ENCODE results near the gene PLA2G4E. TPM values are rescaled to one million over a fixed set of nuclear protein-coding genes. Genes with fewer than 3 reads are reported as not detected.

The PLA2G4E gene
- total and polyA plus RNA-seq, 2 donors (not counting 1 experiment from before 2014, with no cell fraction given), result not detected

DNA sequence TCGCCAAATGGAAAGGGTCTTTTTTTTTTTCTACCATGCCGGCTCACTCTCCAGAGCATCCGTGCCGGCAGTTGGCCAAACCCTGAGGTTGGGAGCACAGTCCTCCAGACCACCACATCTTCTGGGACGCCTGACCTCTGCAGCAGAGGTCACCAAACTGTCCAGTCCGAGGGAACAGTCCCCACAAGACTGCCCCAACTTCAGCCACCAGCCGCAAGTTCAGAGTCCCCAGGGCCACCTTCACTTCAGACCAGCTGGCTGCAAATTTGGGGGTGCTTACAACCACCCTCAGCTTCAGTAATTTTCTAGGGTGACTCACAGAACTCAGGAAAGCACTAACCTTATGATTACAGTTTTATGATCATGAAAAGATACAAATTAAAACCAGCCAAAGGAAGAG, 44.6 kb upstream of the PLA2G4E start:
- H3K36me3 ChIP-seq (ENCODE audit: control insufficient read depth, insufficient read depth, low read length), result no peaks in the 10 kb centered on the region
- H2AFZ ChIP-seq (ENCODE audit: low read length), result no peak overlapping the region
- H3K27ac ChIP-seq (ENCODE audit: insufficient read depth, low read length), result no peak overlapping the region
- H3K9ac ChIP-seq (ENCODE audit: insufficient read depth, low read length), result no peak overlapping the region
- H3K4me3 ChIP-seq (replicated peaks in 1 of 4; ENCODE audit: control extremely low read depth in 1 of 4, insufficient read depth in 1 of 4, low read depth in 3 of 4, low read length in 4 of 4), result no peak overlapping the region
- H3K9me3 ChIP-seq (ENCODE audit: control insufficient read depth, insufficient read depth, low read depth, low read length), result no peaks in the 10 kb centered on the region
- H4K20me1 ChIP-seq (ENCODE audit: control insufficient read depth, extremely low read depth, insufficient read depth, low read length), result no peaks in the 10 kb centered on the region
- no peaks in the 10 kb centered on the region for H3K79me2 ChIP-seq (ENCODE audit: control insufficient read depth, insufficient read depth, low read length)
- no peak overlapping the region for H3K4me2 ChIP-seq (ENCODE audit: extremely low read depth, insufficient read depth, low read length)
- H3K27me3 ChIP-seq (ENCODE audit: control insufficient read depth, insufficient read depth, low read length), result peaks cover 14% of the 10 kb centered on the region
- TF ChIP-seq, protein P1, sequence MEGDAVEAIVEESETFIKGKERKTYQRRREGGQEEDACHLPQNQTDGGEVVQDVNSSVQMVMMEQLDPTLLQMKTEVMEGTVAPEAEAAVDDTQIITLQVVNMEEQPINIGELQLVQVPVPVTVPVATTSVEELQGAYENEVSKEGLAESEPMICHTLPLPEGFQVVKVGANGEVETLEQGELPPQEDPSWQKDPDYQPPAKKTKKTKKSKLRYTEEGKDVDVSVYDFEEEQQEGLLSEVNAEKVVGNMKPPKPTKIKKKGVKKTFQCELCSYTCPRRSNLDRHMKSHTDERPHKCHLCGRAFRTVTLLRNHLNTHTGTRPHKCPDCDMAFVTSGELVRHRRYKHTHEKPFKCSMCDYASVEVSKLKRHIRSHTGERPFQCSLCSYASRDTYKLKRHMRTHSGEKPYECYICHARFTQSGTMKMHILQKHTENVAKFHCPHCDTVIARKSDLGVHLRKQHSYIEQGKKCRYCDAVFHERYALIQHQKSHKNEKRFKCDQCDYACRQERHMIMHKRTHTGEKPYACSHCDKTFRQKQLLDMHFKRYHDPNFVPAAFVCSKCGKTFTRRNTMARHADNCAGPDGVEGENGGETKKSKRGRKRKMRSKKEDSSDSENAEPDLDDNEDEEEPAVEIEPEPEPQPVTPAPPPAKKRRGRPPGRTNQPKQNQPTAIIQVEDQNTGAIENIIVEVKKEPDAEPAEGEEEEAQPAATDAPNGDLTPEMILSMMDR (conservative IDR thresholded peaks at IDR 0.05 in 1 of 2, IDR thresholded peaks at IDR 0.05 in 1 of 2; ENCODE audit: low read depth in 1 of 2, low read length in 2 of 2), result no peak
- TF ChIP-seq EZH2 (IDR thresholded peaks at IDR 0.05; ENCODE audit: low read length, missing control alignments), result no peak
- no peaks in the 10 kb centered on the region for H3K4me1 ChIP-seq (ENCODE audit: control insufficient read depth, extremely low read depth, insufficient read depth, low read length)
- DNase-seq (ENCODE audit: low read depth in 2 of 2), result no peak

DNA sequence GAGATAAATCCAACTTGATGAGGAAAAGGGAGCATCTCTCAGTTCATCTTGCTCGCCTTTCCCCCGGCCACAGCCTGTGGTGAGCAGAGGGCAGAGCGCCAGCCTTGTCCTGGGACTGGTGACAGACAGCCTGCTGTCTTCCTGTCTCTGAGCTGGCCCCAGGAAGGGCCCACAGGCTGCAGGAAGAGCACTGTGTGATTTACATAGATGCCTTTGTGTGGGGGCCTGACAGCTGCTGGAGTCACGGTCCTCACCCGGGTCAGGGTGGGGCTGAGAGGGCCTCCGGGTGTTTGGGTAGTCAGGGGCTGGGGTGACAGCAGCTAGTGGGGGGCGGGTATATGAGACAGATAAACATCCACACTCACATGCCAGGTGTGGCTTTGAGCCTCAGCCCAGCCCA, 44.2 kb upstream of the PLA2G4E start:
- H3K4me2 ChIP-seq (ENCODE audit: extremely low read depth, insufficient read depth, low read length), result no peak overlapping the region
- peaks cover 14% of the 10 kb centered on the region for H3K27me3 ChIP-seq (ENCODE audit: control insufficient read depth, insufficient read depth, low read length)
- no peak for TF ChIP-seq EZH2 (IDR thresholded peaks at IDR 0.05; ENCODE audit: low read length, missing control alignments)
- TF ChIP-seq, protein P1 (conservative IDR thresholded peaks at IDR 0.05 in 1 of 2, IDR thresholded peaks at IDR 0.05 in 1 of 2; ENCODE audit: low read depth in 1 of 2, low read length in 2 of 2), result no peak
- no peak overlapping the region for H3K4me3 ChIP-seq (replicated peaks in 1 of 4; ENCODE audit: control extremely low read depth in 1 of 4, insufficient read depth in 1 of 4, low read depth in 3 of 4, low read length in 4 of 4)
- H3K36me3 ChIP-seq (ENCODE audit: control insufficient read depth, insufficient read depth, low read length), result no peaks in the 10 kb centered on the region
- no peak for DNase-seq (ENCODE audit: low read depth in 2 of 2)
- H3K9ac ChIP-seq (ENCODE audit: insufficient read depth, low read length), result no peak overlapping the region
- no peaks in the 10 kb centered on the region for H3K9me3 ChIP-seq (ENCODE audit: control insufficient read depth, insufficient read depth, low read depth, low read length)
- H3K27ac ChIP-seq (ENCODE audit: insufficient read depth, low read length), result no peak overlapping the region
- no peaks in the 10 kb centered on the region for H3K4me1 ChIP-seq (ENCODE audit: control insufficient read depth, extremely low read depth, insufficient read depth, low read length)
- no peak overlapping the region for H2AFZ ChIP-seq (ENCODE audit: low read length)
- H4K20me1 ChIP-seq (ENCODE audit: control insufficient read depth, extremely low read depth, insufficient read depth, low read length), result no peaks in the 10 kb centered on the region
- H3K79me2 ChIP-seq (ENCODE audit: control insufficient read depth, insufficient read depth, low read length), result no peaks in the 10 kb centered on the region

DNA sequence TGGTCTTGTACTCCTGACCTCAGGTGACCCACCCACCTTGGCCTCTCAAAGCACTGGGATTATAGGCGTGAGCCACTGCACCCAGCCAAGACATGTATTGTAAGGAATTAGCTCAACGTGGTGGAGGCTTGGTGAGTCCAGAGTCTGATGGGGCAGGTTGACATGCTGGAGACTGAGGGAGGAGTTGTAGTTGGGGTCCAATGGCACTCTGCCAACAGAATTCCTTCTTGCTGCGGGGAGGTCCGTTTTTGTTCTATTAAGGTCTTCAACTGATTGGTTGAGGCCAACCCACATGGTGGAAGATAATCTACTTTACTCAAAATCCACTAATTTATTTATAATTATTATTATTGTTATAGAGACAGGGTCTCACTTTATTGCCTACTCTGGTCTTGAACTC, 43.4 kb upstream of the PLA2G4E start:
- Histone ChIP-seq H3K4me2 (ENCODE audit: extremely low read depth, insufficient read depth, low read length) (no peak overlapping the region), H3K9me3 (ENCODE audit: control insufficient read depth, insufficient read depth, low read depth, low read length) (no peaks in the 10 kb centered on the region), H4K20me1 (ENCODE audit: control insufficient read depth, extremely low read depth, insufficient read depth, low read length) (no peaks in the 10 kb centered on the region), H3K27ac (ENCODE audit: insufficient read depth, low read length) (no peak overlapping the region), H3K4me1 (ENCODE audit: control insufficient read depth, extremely low read depth, insufficient read depth, low read length) (no peaks in the 10 kb centered on the region), H3K4me3 (replicated peaks in 1 of 4; ENCODE audit: control extremely low read depth in 1 of 4, insufficient read depth in 1 of 4, low read depth in 3 of 4, low read length in 4 of 4) (no peak overlapping the region), H3K79me2 (ENCODE audit: control insufficient read depth, insufficient read depth, low read length) (no peaks in the 10 kb centered on the region), H3K36me3 (ENCODE audit: control insufficient read depth, insufficient read depth, low read length) (no peaks in the 10 kb centered on the region), H3K27me3 (ENCODE audit: control insufficient read depth, insufficient read depth, low read length) (peaks cover 14% of the 10 kb centered on the region), H3K9ac (ENCODE audit: insufficient read depth, low read length) (no peak overlapping the region), H2AFZ (ENCODE audit: low read length) (no peak overlapping the region)
- TF ChIP-seq, protein P1 (conservative IDR thresholded peaks at IDR 0.05 in 1 of 2, IDR thresholded peaks at IDR 0.05 in 1 of 2; ENCODE audit: low read depth in 1 of 2, low read length in 2 of 2), result no peak
- no peak for TF ChIP-seq EZH2 (IDR thresholded peaks at IDR 0.05; ENCODE audit: low read length, missing control alignments)
- DNase-seq (ENCODE audit: low read depth in 2 of 2), result no peak

All from fibroblast of lung (primary cell).